ENCODE results near the gene CCDC68.

The CCDC68 gene

GRCh38 chr18:54914816-54915215 is 44.4 kb downstream of the CCDC68 start:
- no peak for DNase-seq

GRCh38 chr18:54911551-54911950 is 47.7 kb downstream of the CCDC68 start:
- DNase-seq = no peak

GRCh38 chr18:54910161-54910919 is 48.9 kb downstream of the CCDC68 start:
- DNase-seq = no peak

- DNase-seq = no peak
Observed at GRCh38 chr18:54909538-54909937, 49.7 kb downstream of the CCDC68 start.

GRCh38 chr18:54906331-54907185 is 52.7 kb downstream of the CCDC68 start:
- no peak for DNase-seq

GRCh38 chr18:54905629-54906028 is 53.6 kb downstream of the CCDC68 start:
- DNase-seq = no peak

GRCh38 chr18:54904581-54904980 is 54.7 kb downstream of the CCDC68 start:
- DNase-seq = no peak

- no peak for DNase-seq
Observed at GRCh38 chr18:54900290-54900689, 59.0 kb downstream of the CCDC68 start.

GRCh38 chr18:54899500-54899899 is 59.8 kb downstream of the CCDC68 start:
- DNase-seq = no peak

- no peak for DNase-seq
Observed at GRCh38 chr18:54888933-54889332, 70.3 kb downstream of the CCDC68 start.

GRCh38 chr18:54888378-54888777 is 70.9 kb downstream of the CCDC68 start:
- DNase-seq = no peak

- DNase-seq = no peak
Observed at GRCh38 chr18:54883816-54884604, 75.3 kb downstream of the CCDC68 start.

GRCh38 chr18:54882318-54882717 is 76.9 kb downstream of the CCDC68 start:
- DNase-seq = no peak

GRCh38 chr18:54881229-54881768 is 78.0 kb downstream of the CCDC68 start:
- DNase-seq = no peak

GRCh38 chr18:54880395-54881105 is 78.7 kb downstream of the CCDC68 start:
- DNase-seq = no peak

GRCh38 chr18:54879691-54880090 is 79.6 kb downstream of the CCDC68 start:
- DNase-seq = no peak

- DNase-seq = no peak
Observed at GRCh38 chr18:54878659-54879358, 80.5 kb downstream of the CCDC68 start.

GRCh38 chr18:54878159-54878622 is 81.1 kb downstream of the CCDC68 start:
- no peak for DNase-seq

GRCh38 chr18:54877076-54877475 is 82.2 kb downstream of the CCDC68 start:
- DNase-seq = no peak

GRCh38 chr18:54875063-54875462 is 84.2 kb downstream of the CCDC68 start:
- no peak for DNase-seq

- no peak for DNase-seq
Observed at GRCh38 chr18:54873884-54874255, 85.4 kb downstream of the CCDC68 start.

- no peak for DNase-seq
Observed at GRCh38 chr18:54872681-54873080, 86.6 kb downstream of the CCDC68 start.

Data from activated CD4-positive, alpha-beta T cell treated with anti-CD3 and anti-CD28 coated beads, Interleukin-2, amount 50 U/mL, for 1 hour (primary cell).